MCF 10A (cell line): Measurements from ENCODE around the gene GRID1. TPM values are rescaled to one million over a fixed set of nuclear protein-coding genes. Genes with fewer than 3 reads are reported as not detected.

ENCODE experiments used
- BruUV-seq: library from RNA; stranded (reverse); fragments of 400-500 nt; replicated peaks from 2 replicates; lab custom pipeline; 2021; lab: Mats Ljungman, UMichigan
- CTCF ChIA-PET: fragments of 300-600 bp; sonication (Branson Sonifier 250); formaldehyde crosslinking; extraction: SDS; loops from one replicate; lab custom pipeline; 2021; ENCODE audit warnings: antibody characterized with exemption, inconsistent platforms; lab: Yijun Ruan, JAX
- POLR2A ChIA-PET: fragments of 300-600, 350-650 bp; sonication (Branson Sonifier 250); formaldehyde crosslinking; extraction: SDS; loops from one replicate; lab custom pipeline; 2020; ENCODE audit warnings: antibody characterized with exemption, inconsistent platforms; lab: Yijun Ruan, JAX
- DNase-seq: peaks from one replicate; pipeline ENCODE4 v3.0.0-alpha.2; 2018; ENCODE audit not compliant: unreplicated experiment
- H3K27ac Mint-ChIP-seq: one replicate; pipeline ENCODE4 v1.8.0; 2022; ENCODE audit warnings: mild to moderate bottlenecking, low read depth, mixed read lengths; ENCODE audit not compliant: unreplicated experiment
- H3K27me3 Mint-ChIP-seq: one replicate; pipeline ENCODE4 v1.8.0; 2022; ENCODE audit warnings: mixed read lengths; ENCODE audit not compliant: insufficient read depth, unreplicated experiment
- H3K36me3 Mint-ChIP-seq: one replicate; pipeline ENCODE4 v1.8.0; 2022; ENCODE audit warnings: mild to moderate bottlenecking, moderate library complexity, mixed read lengths; ENCODE audit not compliant: insufficient read depth, unreplicated experiment
- H3K4me1 Mint-ChIP-seq: one replicate; pipeline ENCODE4 v1.8.0; 2022; ENCODE audit warnings: mixed read lengths; ENCODE audit not compliant: insufficient read depth, unreplicated experiment
- H3K4me3 Mint-ChIP-seq: one replicate; pipeline ENCODE4 v1.8.0; 2022; ENCODE audit warnings: mild to moderate bottlenecking, moderate library complexity, mixed read lengths; ENCODE audit not compliant: unreplicated experiment
- H3K9me3 Mint-ChIP-seq: one replicate; pipeline ENCODE4 v1.8.0; 2022; ENCODE audit warnings: mixed read lengths; ENCODE audit not compliant: unreplicated experiment
- CTCF ChIP-seq: fragments of 200-600 bp; IDR thresholded peaks from one replicate; pipeline ENCODE4 v1.8.0; 2022; ENCODE audit warnings: antibody characterized with exemption, mild to moderate bottlenecking; ENCODE audit not compliant: unreplicated experiment
- intact Hi-C: fragments of 100-400 bp; cut with micrococcal nuclease; formaldehyde crosslinking; loops from 2 replicates; pipeline ENCODE4 v1.14.1; 2022
- total RNA-seq: library from RNA; stranded (reverse); gene quantifications from 2 replicates; pipeline ENCODE4 v1.2.3, GENCODE V29; 2022

Gene GRID1
- total RNA-seq, 1 experiment from 2014 or later, result not detected

GRCh38 chr10:86202226-86202735, 164.3 kb downstream of the GRID1 start:
- peaks cover 23% of the 10 kb centered on the region for H3K27me3 Mint-ChIP-seq
- DNase-seq, result no peak
- no peaks in the 10 kb centered on the region for H3K36me3 Mint-ChIP-seq
- no peak overlapping the region for H3K4me3 Mint-ChIP-seq
- H3K27ac Mint-ChIP-seq, result no peak overlapping the region
- POLR2A ChIA-PET, result no interaction called here
- BruUV-seq, result no TSS peak
- CTCF ChIA-PET, result interaction anchor here (0.7 kb wide), 1 partner anchor 743 kb away, joined by 3 read pairs; no protein-coding TSS in a partner anchor
- TF ChIP-seq CTCF, result no peak
- no peaks in the 10 kb centered on the region for H3K9me3 Mint-ChIP-seq
- intact Hi-C loops, result no loop called here
- H3K4me1 Mint-ChIP-seq, result no peaks in the 10 kb centered on the region

- Mint-ChIP-seq H3K4me3 (no peak overlapping the region), H3K27ac (no peak overlapping the region), H3K4me1 (no peaks in the 10 kb centered on the region), H3K27me3 (peaks cover 37% of the 10 kb centered on the region), H3K9me3 (no peaks in the 10 kb centered on the region), H3K36me3 (no peaks in the 10 kb centered on the region)
- no peak for TF ChIP-seq CTCF
- intact Hi-C loops, result no loop called here
- BruUV-seq, result no TSS peak
- ChIA-PET POLR2A (no interaction called here), CTCF (interaction anchor here (0.7 kb wide), 1 partner anchor 24 kb away, joined by 3 read pairs; no protein-coding TSS in a partner anchor)
- no peak for DNase-seq
Observed at GRCh38 chr10:86200867-86201266, 165.7 kb downstream of the GRID1 start.

GRCh38 chr10:86200269-86200668, 166.3 kb downstream of the GRID1 start:
- TF ChIP-seq CTCF, result no peak
- H3K4me1 Mint-ChIP-seq, result no peaks in the 10 kb centered on the region
- CTCF ChIA-PET, result interaction anchor here (0.7 kb wide), 1 partner anchor 11 kb away, joined by 3 read pairs; no protein-coding TSS in a partner anchor
- no TSS peak for BruUV-seq
- DNase-seq, result no peak
- no peak overlapping the region for H3K27ac Mint-ChIP-seq
- H3K27me3 Mint-ChIP-seq, result peaks cover 38% of the 10 kb centered on the region
- POLR2A ChIA-PET, result interaction anchor here (0.7 kb wide), 1 partner anchor 1167 kb away, joined by 3 read pairs; no protein-coding TSS in a partner anchor
- intact Hi-C loops, result no loop called here
- no peaks in the 10 kb centered on the region for H3K36me3 Mint-ChIP-seq
- H3K9me3 Mint-ChIP-seq, result no peaks in the 10 kb centered on the region
- H3K4me3 Mint-ChIP-seq, result no peak overlapping the region

GRCh38 chr10:86199041-86199440, 167.6 kb downstream of the GRID1 start:
- no peak overlapping the region for H3K27ac Mint-ChIP-seq
- H3K27me3 Mint-ChIP-seq, result peaks cover 38% of the 10 kb centered on the region
- TF ChIP-seq CTCF, result no peak
- intact Hi-C loops, result no loop called here
- H3K4me1 Mint-ChIP-seq, result no peaks in the 10 kb centered on the region
- CTCF ChIA-PET, result interaction anchor here (0.6 to 0.7 kb wide), 2 partner anchors 108 to 1497 kb away, joined by 3 read pairs; no protein-coding TSS in a partner anchor
- no peaks in the 10 kb centered on the region for H3K36me3 Mint-ChIP-seq
- no peak for DNase-seq
- BruUV-seq, result no TSS peak
- POLR2A ChIA-PET, result interaction anchor here (0.6 kb wide), 1 partner anchor 141 kb away, joined by 3 read pairs; no protein-coding TSS in a partner anchor
- no peak overlapping the region for H3K4me3 Mint-ChIP-seq
- no peaks in the 10 kb centered on the region for H3K9me3 Mint-ChIP-seq
